GM18526 (cell line): Measurements from ENCODE around the gene CXCL9.

Source experiments
- POLR2A ChIP-seq: IDR thresholded peaks from 3 replicates; pipeline ENCODE4 v1.6.1; 2011; ENCODE audit not compliant: insufficient read length; ENCODE audit errors: extremely low read depth

CXCL9 gene

DNA sequence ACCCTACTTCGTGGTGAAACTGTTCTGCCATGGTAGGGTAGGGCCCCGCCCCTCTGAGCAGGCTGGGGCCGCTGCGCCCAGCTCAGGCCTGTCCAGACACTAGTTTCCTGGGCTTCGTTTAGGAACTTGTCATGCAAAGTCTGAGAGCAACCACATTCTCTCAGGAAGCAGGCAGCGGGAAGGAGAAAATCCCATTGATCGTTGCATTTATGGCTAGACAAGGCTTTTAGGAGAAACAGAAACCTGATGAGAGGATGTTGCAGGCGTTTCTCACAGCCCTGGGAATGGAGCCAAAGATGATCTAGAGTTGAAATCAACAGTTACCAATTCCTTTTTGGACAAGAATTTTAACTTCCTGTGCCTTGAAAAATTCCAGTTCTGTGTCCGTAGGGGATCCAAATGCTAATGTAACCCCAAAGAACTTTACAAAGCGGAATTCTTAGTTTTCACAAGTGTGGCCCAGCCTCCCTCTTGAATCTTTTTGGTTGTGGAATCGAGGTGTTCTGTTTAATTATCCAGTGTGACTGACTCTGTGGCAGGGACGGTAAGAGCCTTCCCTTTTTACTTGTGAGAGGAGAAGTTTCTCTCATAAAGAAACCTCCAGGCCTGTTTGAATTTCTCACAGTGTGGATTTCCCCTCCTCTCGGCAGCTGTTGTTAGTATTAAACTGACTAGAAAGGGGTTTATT, 4.5 kb upstream of the CXCL9 start:
- no peak for TF ChIP-seq POLR2A

DNA sequence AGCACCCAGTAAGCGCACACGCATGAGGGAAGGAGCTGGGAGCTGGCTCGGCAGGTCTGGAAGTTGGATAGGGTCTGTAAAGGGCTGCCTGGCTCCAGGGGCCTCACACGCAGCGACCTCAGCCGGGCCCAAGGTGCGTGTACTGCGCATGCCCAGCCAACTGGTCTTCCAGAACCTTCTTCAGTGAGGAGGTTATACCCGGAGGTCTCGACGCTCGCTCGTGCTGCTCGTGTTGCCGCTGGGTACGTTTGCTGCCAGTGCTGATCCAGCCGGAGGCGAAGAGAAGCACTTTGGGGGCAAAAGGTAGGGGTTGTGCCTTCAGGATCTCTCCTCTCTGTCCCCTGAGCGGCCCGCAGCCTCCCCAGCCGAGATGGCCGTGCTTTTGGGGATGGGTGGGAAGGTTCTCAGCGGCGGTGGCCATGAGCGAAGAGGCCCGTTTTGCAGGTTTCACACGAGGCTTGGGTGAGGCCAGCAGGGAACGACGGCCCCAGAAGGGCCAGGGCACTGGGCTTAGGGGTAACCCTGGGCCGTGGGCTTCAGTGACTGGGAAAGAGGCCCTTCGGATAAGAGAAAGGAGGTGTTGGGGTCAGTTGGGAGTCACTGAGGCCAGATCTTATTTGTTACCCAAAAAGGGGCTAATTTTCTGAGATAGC, 3.8 kb upstream of the CXCL9 start:
- no peak for TF ChIP-seq POLR2A

DNA sequence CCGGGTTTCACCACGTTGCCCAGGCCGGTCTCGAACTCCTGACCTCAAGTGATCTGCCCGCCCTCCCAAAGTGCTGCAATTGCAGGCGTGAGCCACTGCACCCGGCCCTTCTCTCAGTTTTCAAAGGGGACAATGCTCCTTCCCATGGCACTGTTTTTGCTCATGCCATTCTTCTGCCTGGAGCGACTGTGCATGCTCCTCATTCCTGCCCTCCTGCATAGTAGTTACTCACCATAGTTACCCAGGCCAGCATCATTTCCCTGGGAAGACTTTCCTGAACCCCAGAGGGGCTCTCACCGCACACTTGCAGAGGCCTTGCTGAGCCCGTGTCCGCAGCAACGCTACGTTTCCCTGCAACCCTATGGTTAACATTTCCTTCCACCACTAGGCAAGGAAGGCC, 3.3 kb upstream of the CXCL9 start:
- TF ChIP-seq POLR2A: no peak

DNA sequence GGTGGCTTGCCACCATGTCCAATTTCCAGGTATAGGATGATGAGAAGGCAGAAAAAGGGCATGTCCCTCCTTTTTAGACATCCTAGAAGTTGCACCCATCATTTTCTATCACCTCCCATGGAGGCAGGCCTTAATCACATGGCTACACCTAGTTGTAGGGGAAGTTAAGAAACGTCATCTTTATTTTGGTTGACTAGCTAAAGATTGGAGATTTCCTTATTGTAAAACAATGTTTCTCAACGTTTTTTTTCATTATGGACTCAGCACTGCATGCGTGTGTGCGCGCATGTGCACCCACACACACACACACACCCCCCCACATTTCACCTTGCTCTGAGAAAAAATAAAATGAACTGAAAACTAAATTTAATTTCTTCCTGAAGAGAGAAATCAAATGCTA, 2.0 kb upstream of the CXCL9 start:
- TF ChIP-seq POLR2A: no peak

DNA sequence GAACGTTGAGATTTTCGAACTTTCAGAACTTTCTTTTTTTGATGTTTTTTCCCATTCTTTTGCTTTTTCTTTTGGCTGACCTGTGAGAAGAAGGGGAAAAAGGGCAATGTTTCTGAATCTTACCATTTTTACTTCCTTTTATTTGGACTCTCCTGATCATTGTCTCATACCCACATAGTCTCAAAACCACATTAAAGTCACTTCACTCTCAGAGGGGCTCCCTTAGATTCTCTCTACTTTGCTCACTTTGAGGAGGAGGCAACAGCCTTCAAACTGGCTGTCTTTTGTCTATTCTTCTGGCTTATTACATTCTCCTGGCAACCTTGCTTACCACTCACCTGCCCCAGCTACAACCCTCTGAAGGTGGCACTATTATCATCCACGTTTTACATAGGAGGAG, 3.7 kb downstream of the CXCL9 start:
- TF ChIP-seq POLR2A: no peak

DNA sequence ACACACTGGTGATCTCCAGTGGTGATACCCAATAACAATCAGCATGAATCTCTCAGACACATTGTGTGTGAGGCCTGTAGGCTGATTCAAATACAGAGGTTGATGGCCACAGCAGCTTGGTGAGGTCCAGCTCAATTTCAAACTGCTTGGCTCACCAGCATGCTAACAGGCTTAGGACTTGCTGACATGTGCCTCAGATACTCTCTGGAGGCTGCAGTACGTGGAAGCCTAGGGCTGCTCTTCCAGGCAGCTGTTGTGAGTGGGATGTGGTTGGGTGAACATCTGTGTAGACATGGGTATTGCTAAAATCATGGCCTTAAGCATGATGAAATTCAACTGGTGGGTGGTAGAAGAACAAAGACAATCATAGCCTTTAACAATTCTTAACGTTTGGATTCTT, 4.3 kb downstream of the CXCL9 start:
- no peak for TF ChIP-seq POLR2A

DNA sequence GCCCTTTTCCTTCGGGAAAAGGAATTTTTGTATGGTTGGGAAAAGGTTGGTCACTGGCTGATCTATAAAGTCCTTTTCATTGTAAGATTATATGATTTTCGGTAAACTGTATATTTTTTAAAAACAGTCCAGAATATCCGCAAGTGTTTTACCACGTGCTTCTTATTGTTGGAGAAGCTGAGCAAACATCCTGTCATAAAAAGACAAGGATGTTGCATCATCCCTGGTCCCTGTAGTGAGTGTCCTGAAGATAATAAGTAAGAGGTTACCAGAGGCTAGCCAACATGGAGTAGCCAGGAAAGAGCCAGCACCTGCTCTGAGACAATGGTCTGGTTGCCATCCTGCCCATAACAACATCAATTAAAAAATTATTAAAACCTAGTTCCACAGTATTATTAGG, 5.1 kb downstream of the CXCL9 start:
- TF ChIP-seq POLR2A: no peak

DNA sequence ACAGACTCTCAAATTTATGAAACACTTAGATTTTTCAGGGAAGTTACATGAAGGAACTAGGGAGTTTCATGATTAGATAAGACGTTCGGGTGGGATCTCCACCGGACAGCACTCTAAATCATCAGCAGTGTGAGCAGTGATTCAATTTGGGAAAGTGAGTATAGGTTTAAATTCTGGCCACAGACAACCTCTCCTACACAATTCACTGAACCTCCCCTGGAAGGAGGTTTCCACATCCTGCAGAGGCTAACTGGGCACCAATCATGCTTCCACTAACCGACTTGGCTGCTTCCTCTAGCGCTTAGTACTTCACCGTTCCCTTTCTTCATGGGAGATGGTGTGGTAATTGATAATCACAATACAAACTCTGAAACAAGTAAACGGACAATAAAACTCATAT, 5.6 kb downstream of the CXCL9 start:
- no peak for TF ChIP-seq POLR2A

DNA sequence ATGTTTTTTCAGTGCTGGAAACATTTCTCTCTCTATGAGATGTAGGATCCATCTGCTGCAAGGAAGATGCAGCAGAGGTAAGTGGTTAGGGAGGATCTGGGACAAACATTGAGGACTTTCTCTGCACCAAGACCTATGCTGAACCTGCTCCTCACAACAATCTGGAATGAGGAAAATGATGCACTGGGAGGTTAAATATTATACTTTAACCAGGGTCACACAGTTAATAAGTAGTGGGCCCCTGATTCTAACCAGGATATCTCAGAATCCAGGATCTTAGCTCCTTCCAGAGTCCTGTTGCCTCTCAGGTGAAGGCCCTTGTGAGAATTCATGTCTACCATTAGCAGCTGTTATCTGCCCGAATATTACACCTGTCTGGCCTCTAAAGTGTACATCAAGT, 7.0 kb downstream of the CXCL9 start:
- no peak for TF ChIP-seq POLR2A

DNA sequence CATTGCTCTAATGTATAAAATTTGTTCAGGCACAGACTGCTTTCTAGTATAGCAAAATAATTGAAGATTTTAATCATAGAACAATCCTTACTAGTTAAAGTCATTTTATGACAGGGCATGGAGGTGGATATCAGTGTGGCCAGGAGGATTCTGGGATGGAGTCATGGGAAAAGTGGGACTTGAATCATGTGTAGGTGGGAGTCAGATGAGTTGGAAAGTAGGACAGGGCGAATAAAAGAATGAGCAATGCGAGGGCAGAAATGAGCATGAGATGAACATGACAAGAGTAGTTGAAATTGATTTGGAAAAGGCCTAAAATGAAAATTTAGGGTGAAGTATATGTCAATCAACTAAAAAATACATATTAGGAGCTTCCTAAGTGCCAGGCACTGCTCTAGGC, 9.4 kb downstream of the CXCL9 start:
- no peak for TF ChIP-seq POLR2A

DNA sequence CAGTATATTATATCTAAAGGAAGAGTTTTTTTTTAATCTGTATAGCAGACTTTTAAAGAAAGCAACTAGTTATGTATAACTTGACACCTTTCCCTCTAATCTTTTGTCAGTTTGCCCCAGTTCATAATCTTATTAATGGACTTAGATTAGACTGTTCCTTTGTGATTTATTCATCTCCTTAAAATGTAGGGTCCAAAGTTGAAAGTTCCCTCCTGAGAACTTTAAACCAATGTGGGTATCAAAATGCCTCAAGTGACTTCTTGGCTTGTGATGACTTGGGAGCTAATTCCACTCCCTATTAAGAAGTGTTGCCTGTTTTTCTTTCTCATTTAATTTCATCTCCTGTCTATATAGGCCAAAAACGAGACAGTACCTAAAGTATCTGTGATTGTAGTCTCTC, 10.2 kb downstream of the CXCL9 start:
- TF ChIP-seq POLR2A: no peak

DNA sequence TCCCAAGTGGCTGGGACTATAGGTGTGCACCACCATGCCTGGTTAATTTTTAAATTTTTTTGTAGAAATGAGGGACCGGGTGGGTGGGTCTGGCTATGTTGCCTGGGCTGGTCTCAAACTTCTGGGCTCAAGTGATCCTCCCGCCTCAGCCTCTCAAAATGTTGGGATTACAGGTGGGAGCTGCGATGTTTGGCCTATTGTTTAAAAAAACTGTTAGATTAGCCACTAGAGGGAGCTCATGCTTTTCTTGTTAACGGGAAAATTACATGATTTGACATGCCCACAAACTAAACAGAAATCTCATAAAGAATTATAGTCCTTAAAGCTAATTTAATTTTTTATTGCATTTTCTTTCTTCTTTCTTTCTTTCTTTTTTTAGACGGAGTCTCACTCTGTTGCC, 11.6 kb downstream of the CXCL9 start:
- TF ChIP-seq POLR2A: no peak

DNA sequence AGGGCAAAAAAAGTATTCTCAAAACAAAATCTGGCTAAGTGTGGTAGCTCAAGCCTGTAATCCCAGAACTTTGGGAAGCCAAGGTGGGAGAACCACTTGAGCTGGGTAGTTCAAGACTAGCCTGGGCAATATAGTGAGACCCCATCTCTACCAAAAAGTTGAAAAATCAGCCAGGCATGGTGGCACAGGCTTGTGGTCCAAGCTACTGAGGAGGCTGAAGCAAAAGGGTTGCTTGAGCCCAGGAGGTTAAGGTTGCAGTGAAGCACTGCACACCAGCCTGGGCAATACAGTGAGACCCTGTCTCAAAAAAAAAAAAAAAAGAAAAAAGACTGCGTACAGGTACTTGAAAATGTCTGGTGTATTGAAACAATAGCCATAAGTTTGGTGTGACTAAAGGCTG, 14.8 kb downstream of the CXCL9 start:
- no peak for TF ChIP-seq POLR2A

DNA sequence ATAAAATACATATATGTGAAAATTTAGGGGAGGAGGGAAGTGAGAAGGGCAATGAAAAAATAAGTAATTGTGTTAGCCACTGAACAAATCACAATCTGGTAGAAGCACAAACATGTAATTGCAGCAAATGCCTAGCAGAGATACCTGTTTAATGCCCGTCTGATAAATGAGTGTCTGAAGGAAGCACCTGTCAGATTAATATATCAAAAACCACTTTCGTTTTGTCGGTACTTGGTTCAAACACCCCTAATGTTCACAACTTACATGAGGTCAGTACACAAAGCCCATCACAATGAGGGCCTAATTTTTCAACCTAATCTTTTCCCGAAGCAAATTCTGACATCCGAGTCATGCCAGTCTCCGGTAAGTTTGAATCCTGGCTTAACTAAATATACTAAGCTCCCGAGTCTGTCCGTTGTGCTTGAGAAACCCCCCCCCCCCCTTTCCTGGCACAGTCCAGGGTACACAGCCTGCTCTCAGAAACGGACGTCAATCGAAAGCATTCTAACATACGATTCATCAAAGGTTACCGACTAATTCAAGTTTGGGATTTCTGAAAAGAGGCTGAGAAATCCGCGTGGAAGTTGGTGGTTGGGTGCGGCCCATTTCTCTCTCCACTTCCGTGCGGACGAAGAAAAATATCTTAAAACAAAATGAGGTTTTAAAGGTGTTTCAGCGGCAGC, 17.3 kb downstream of the CXCL9 start:
- no peak for TF ChIP-seq POLR2A

DNA sequence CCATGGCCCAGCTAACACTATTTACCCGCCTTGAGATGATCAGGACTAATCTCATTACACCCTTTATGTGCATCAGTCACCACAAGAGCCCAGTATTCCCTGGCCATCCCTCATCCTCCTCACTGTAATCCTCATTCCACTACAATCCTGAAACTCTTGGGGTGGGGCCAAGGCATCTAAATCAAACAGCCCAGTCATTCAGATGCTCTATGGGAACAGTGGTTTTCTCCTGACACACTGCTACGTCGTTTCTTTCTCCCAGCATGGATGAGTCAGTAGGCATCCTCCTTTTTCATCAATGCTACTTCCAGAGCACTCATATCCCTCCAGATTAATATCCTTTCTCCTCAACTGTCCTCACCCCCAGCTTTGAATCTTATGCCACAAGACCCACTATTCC, 22.2 kb downstream of the CXCL9 start:
- TF ChIP-seq POLR2A: no peak

DNA sequence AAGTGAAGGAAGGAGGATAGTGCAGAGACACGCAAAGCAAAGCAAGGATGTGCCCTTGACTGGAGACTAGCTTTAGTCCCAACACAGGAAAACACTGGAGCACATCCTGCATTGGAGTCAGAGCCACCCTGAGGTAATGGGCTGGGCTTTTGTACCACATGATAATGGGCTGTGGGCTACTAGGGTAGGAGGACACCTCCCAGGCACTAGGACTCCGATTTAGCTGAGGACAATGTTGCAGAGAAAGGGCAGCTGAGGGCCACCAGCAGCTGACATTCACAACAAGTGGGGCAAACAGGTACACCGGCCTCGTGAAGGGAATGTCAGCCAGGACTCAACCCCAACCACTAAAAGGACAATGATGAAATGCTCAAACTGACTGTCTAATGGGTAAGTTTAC, 26.7 kb downstream of the CXCL9 start:
- TF ChIP-seq POLR2A: no peak
